ENCODE measurements around the gene PNKD. TPM values are rescaled to one million over a fixed set of nuclear protein-coding genes. Genes with fewer than 3 reads are reported as not detected.

Gene PNKD
- total RNA-seq, 2 experiments from 2014 or later, result 66.3 to 74.5 TPM

DNA sequence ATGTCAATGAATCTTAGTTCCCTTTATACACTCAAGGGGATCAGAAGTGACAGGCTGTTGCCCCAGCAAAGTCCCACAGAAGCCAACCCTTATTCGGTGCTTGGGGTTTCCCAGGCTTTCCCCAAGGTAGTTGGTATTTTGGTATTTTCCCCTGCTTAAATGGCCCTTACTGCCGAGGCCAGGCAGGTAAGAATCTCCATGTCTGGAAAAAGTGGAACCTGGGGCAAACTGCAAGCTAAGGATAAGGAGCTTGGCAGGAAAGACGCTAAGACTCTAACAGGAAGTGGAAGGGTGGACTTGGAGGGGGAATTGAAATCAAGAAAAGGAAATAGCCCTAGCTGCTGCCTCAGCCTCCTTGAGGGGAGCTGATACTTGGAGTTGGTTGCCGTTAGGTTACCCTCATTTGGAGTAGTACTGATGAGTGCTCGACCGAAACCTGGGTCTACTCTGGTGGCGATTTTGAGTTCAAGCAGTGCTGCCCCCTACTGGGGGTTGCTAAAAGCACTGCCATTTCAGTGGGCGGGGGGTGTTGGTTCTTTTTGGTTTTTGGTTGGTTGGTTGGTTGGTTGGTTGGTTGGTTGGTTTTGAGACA, 12.8 kb upstream of the PNKD start:
- H3K9me2 ChIP-seq (ENCODE audit: insufficient read depth, low read length), result no peaks in the 10 kb centered on the region
- ChIA-PET POLR2A (interaction anchor here (0.6 to 1.1 kb wide), 5 partner anchors 10 to 464 kb away, joined by 3 to 8 read pairs (median 4); no protein-coding TSS in a partner anchor), CTCF (ENCODE audit: unreplicated experiment) (interaction anchor here (1.0 to 1.4 kb wide), 2 partner anchors 27 to 30 kb away, joined by 3 to 5 read pairs; no protein-coding TSS in a partner anchor)
- no peak overlapping the region for H2AFZ ChIP-seq (ENCODE audit: low read length)
- H3K36me3 ChIP-seq (ENCODE audit: insufficient read depth, low read length), result peaks cover 45% of the 10 kb centered on the region
- DNase-seq (ENCODE audit: low spot score), result peak; percentile 84
- H3K4me3 ChIP-seq (ENCODE audit: low read depth, low read length, poor library complexity, severe bottlenecking), result no peak overlapping the region
- H3K4me2 ChIP-seq (ENCODE audit: low read length), result peak overlapping the region; percentile 33
- H3K79me2 ChIP-seq (ENCODE audit: insufficient read depth, low read depth, low read length), result no peaks in the 10 kb centered on the region
- TSS peak; percentile 46 for BruUV-seq (replicated peaks)
- intact Hi-C loops (cut with micrococcal nuclease; ENCODE audit: unreplicated experiment), result loop anchor here (1.0 to 2.0 kb wide), 3 partner anchors 39 to 89 kb away; no protein-coding TSS in a partner anchor
- peak overlapping the region; percentile 71 for H3K27ac ChIP-seq (ENCODE audit: low read depth, low read length, poor library complexity, severe bottlenecking)
- no peak for TF ChIP-seq EZH2phosphoT487 (IDR thresholded peaks at IDR 0.05; ENCODE audit: borderline replicate concordance, low read depth, low read length)
- TF ChIP-seq, protein P1, sequence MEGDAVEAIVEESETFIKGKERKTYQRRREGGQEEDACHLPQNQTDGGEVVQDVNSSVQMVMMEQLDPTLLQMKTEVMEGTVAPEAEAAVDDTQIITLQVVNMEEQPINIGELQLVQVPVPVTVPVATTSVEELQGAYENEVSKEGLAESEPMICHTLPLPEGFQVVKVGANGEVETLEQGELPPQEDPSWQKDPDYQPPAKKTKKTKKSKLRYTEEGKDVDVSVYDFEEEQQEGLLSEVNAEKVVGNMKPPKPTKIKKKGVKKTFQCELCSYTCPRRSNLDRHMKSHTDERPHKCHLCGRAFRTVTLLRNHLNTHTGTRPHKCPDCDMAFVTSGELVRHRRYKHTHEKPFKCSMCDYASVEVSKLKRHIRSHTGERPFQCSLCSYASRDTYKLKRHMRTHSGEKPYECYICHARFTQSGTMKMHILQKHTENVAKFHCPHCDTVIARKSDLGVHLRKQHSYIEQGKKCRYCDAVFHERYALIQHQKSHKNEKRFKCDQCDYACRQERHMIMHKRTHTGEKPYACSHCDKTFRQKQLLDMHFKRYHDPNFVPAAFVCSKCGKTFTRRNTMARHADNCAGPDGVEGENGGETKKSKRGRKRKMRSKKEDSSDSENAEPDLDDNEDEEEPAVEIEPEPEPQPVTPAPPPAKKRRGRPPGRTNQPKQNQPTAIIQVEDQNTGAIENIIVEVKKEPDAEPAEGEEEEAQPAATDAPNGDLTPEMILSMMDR (conservative IDR thresholded peaks at IDR 0.05; ENCODE audit: low read length), result peak; percentile 81
- peaks cover 46% of the 10 kb centered on the region for H3K4me1 ChIP-seq (ENCODE audit: insufficient read depth, low read length, poor library complexity, severe bottlenecking)
- no peaks in the 10 kb centered on the region for H4K20me1 ChIP-seq (ENCODE audit: insufficient read depth, low read length)
- H3K9me3 ChIP-seq (ENCODE audit: low read length), result no peaks in the 10 kb centered on the region

GRCh38 chr2:218259099-218259961, 11.0 kb upstream of the PNKD start:
- no peaks in the 10 kb centered on the region for H3K79me2 ChIP-seq (ENCODE audit: insufficient read depth, low read depth, low read length)
- no peaks in the 10 kb centered on the region for H3K9me3 ChIP-seq (ENCODE audit: low read length)
- POLR2A ChIA-PET, result interaction anchor here (0.5 to 0.9 kb wide), 3 partner anchors 11 to 477 kb away, joined by 3 to 4 read pairs (median 4); partner anchors contain the start of genes AAMP and PNKD
- no peak overlapping the region for H3K4me2 ChIP-seq (ENCODE audit: low read length)
- H2AFZ ChIP-seq (ENCODE audit: low read length), result no peak overlapping the region
- H3K27ac ChIP-seq (ENCODE audit: low read depth, low read length, poor library complexity, severe bottlenecking), result no peak overlapping the region
- no peaks in the 10 kb centered on the region for H4K20me1 ChIP-seq (ENCODE audit: insufficient read depth, low read length)
- H3K36me3 ChIP-seq (ENCODE audit: insufficient read depth, low read length), result peaks cover 31% of the 10 kb centered on the region
- H3K4me1 ChIP-seq (ENCODE audit: insufficient read depth, low read length, poor library complexity, severe bottlenecking), result peaks cover 46% of the 10 kb centered on the region
- no peaks in the 10 kb centered on the region for H3K9me2 ChIP-seq (ENCODE audit: insufficient read depth, low read length)
- intact Hi-C loops (cut with micrococcal nuclease; ENCODE audit: unreplicated experiment), result no loop called here
- no TSS peak for BruUV-seq (replicated peaks)
- CTCF ChIA-PET (ENCODE audit: unreplicated experiment), result interaction anchor here (0.5 kb wide), 1 partner anchor 618 kb away, joined by 3 read pairs; no protein-coding TSS in a partner anchor
- no peak for DNase-seq (ENCODE audit: low spot score)
- no peak for TF ChIP-seq EZH2phosphoT487 (IDR thresholded peaks at IDR 0.05; ENCODE audit: borderline replicate concordance, low read depth, low read length)
- TF ChIP-seq, protein P1 (conservative IDR thresholded peaks at IDR 0.05; ENCODE audit: low read length), result no peak
- no peak overlapping the region for H3K4me3 ChIP-seq (ENCODE audit: low read depth, low read length, poor library complexity, severe bottlenecking)
